ENCODE data around the gene C1orf122.

C1orf122 gene

GRCh38 chr1:37792943-37793686, 14.5 kb upstream of the C1orf122 start:
- TF ChIP-seq CTCF (IDR thresholded peaks at IDR 0.05; ENCODE audit: borderline replicate concordance, control extremely low read depth, extremely low read depth, insufficient read depth, missing control alignments) = no peak
- in situ Hi-C loops (cut with MboI; ENCODE audit: low sequenced_read_pairs, unreplicated experiment) = no loop called here
- DNase-seq (ENCODE audit: low spot score) = no peak

- TF ChIP-seq CTCF (IDR thresholded peaks at IDR 0.05; ENCODE audit: borderline replicate concordance, control extremely low read depth, extremely low read depth, insufficient read depth, missing control alignments) = no peak
- peak; percentile 85 for DNase-seq (ENCODE audit: low spot score)
- in situ Hi-C loops (cut with MboI; ENCODE audit: low sequenced_read_pairs, unreplicated experiment) = no loop called here
Observed at GRCh38 chr1:37793773-37794371, 13.7 kb upstream of the C1orf122 start, which contains the start of gene MANEAL. Gene MANEAL, plus strand, starts transcription at chr1:37793847. Its CDS starts 336 bp downstream, at chr1:37794183.

DNA sequence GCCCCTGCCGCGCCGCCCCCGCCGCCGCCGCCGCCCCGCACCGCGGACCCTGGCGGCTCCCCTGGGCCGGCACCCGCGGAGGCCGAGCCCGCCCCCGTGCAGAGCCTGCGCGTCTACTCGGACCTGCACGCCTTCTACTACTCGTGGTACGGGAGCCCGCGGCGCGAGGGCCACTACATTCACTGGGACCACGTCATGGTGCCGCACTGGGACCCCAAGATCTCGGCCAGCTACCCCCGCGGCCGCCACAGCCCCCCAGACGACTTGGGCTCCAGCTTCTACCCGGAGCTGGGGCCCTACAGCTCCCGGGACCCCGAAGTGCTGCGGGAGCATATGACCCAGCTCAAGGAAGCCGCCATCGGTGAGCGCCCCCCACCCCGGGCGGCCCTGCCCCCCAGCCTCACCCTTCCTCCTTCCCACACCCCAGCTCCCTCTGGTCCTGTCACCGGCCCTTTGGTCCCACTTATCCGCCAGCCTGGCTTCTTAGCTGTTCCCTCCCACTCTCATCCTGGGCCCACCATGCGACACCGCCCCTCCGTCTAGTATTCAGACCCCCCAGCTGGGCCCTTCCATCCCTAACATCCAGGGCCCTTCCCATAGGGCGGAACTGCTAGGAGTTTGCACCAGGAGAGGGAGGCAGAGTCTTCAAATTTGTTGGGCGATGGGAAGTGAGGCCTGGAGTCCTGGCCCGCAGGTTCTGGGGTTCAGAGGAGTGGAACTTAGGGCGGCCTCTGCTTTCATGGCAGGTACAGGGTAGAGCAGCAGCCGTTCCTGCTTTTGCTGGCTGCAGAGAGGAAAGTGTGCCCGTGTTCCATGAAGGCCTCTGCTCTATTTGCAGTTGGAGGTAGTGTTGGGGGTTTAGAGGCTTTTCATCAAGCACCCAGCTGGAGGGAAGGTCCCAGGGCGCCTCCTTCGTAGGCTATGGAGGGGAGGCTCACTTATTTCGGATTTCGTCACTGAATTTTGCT, 12.9 kb upstream of the C1orf122 start:
- TF ChIP-seq CTCF (IDR thresholded peaks at IDR 0.05; ENCODE audit: borderline replicate concordance, control extremely low read depth, extremely low read depth, insufficient read depth, missing control alignments) = no peak
- in situ Hi-C loops (cut with MboI; ENCODE audit: low sequenced_read_pairs, unreplicated experiment) = no loop called here
- DNase-seq (ENCODE audit: low spot score) = no peak

DNA sequence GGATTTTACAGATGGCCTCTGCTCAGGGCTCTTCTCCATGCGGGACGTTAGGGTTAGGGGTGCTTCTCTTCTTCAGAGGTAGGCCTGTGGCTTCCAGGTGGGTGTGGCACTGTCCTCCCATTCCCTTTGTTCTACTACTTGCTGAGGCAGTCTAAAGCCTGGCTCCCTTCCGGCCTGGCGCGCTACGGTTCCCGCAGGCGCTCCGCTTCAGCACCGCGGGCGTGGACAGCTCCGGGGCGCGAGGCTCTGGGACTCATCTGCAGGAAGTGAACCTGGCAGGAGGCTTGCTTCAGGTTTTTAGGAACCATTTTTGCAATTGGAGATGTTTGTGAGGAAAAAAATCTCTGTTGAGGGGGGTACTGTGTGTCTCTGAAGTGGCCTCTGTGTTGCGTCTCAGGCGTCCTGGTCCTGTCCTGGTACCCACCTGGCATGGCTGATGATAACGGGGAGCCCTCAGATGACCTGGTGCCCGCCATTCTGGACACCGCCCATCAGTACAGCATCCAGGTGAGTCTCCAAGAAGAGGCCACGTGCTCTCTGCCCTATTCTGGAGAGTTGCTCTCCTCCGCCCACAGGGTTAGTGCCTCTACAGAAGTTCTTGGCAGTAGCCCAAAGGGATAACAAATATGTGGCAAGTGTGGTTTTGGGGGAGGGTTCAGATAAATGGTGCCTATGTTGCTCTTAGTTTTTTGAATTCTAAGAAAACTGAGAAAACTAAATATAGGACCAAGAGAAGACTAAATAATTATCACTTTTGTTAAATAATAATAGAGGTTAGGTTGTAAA, 12.1 kb upstream of the C1orf122 start:
- peak; percentile 63 for DNase-seq (ENCODE audit: low spot score)
- in situ Hi-C loops (cut with MboI; ENCODE audit: low sequenced_read_pairs, unreplicated experiment) = no loop called here
- no peak for TF ChIP-seq CTCF (IDR thresholded peaks at IDR 0.05; ENCODE audit: borderline replicate concordance, control extremely low read depth, extremely low read depth, insufficient read depth, missing control alignments)

DNA sequence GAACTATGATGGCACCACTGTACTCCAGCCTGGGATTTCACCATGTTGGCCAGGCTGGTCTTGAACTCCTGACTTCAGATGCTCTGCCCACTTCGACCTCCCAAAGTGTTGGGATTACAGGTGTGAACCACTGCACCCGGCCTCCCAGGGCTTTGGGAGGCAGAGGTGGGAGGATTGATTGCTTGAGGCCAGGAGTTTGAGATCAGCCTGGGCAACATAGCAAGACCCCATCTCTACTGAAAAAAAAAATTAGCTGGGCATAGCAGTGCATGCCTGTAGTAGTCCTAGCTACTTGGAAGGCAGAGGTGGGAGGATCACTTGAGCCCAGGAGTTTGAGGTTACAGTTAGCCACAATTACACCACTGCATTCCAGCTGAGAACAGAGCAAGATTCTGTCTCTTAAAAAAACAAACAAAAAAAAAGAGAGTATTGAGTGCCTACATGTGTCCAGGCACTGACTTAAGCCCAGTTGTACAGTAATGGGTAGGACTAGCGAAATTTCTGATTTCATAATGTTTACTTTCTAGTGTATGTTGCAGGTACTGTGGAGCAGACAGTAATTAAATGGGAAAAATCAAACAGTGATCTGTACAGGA, 9.7 kb upstream of the C1orf122 start:
- in situ Hi-C loops (cut with MboI; ENCODE audit: low sequenced_read_pairs, unreplicated experiment) = no loop called here
- DNase-seq (ENCODE audit: low spot score) = no peak
- no peak for TF ChIP-seq CTCF (IDR thresholded peaks at IDR 0.05; ENCODE audit: borderline replicate concordance, control extremely low read depth, extremely low read depth, insufficient read depth, missing control alignments)
